OCI-LY3 (cell line): ENCODE results near the gene AKR1B1.

Experiments used
- H2AFZ ChIP-seq: fragments of 200-600, 300-600 bp; shearing (Covaris generic); 2 replicates; pipeline ENCODE4 v1.6.0; 2014; ENCODE audit warnings: antibody characterized with exemption, low read depth, low read length
- H3K27ac ChIP-seq: fragments of 200-600, 300-600 bp; sonication (generic); 2 replicates; pipeline ENCODE4 v1.5.1; 2014; ENCODE audit warnings: mild to moderate bottlenecking, low read length, moderate library complexity, mixed read lengths
- H3K27me3 ChIP-seq: fragments of 200-600, 300-600 bp; sonication (generic); 2 replicates; pipeline ENCODE4 v1.6.1; 2014; ENCODE audit warnings: low read depth, low read length, mixed read lengths
- H3K36me3 ChIP-seq: fragments of 200-600, 300-600 bp; sonication (generic); replicated peaks from 2 replicates; pipeline ENCODE3; 2014; ENCODE audit warnings: low read depth, low read length, mixed read lengths
- H3K4me1 ChIP-seq: fragments of 300-600, 200-600 bp; sonication (generic); 2 replicates; pipeline ENCODE4 v1.6.1; 2014; ENCODE audit warnings: low read length, mixed read lengths
- H3K4me2 ChIP-seq: fragments of 200-600, 300-600 bp; sonication (generic); 2 replicates; pipeline ENCODE4 v1.6.1; 2014; ENCODE audit warnings: low read length, mixed read lengths
- H3K4me3 ChIP-seq: fragments of 300-600, 200-600 bp; sonication (generic); 2 replicates; pipeline ENCODE4 v1.5.1; 2014; ENCODE audit warnings: antibody characterized with exemption, mild to moderate bottlenecking, low read length, moderate library complexity
- H3K79me2 ChIP-seq: fragments of 300-600, 200-600 bp; shearing (Covaris generic); 2 replicates; pipeline ENCODE4 v1.6.1; 2014; ENCODE audit warnings: mild to moderate bottlenecking, low read length, mixed read lengths
- H3K9ac ChIP-seq: fragments of 300-600, 200-600 bp; shearing (Covaris generic); 2 replicates; pipeline ENCODE4 v1.6.0; 2014; ENCODE audit warnings: mild to moderate bottlenecking, low read length, moderate library complexity
- H3K9me3 ChIP-seq: fragments of 200-600, 300-600 bp; shearing (Covaris generic); 2 replicates; pipeline ENCODE4 v1.6.1; 2014; ENCODE audit warnings: low read length, mixed read lengths; ENCODE audit not compliant: insufficient read depth
- H4K20me1 ChIP-seq: fragments of 200-600, 300-600 bp; sonication (generic); 2 replicates; pipeline ENCODE4 v1.6.1; 2016; ENCODE audit warnings: low read length, mixed read lengths; ENCODE audit not compliant: insufficient read depth
- CTCF ChIP-seq: fragments of 200-600, 300-600 bp; sonication (generic); IDR thresholded peaks from 2 replicates; pipeline ENCODE4 v1.5.1; 2014; ENCODE audit warnings: antibody characterized with exemption, low read length, low read depth
- EZH2phosphoT487 ChIP-seq: fragments of 200-600 bp; shearing (Covaris generic); IDR thresholded peaks from 2 replicates; pipeline ENCODE4 v1.6.1; 2018; ENCODE audit warnings: antibody characterized with exemption, mixed run types, low read depth

The AKR1B1 gene

GRCh38 chr7:134461916-134462315 is 3.0 kb upstream of the AKR1B1 start:
- H3K79me2 ChIP-seq = peaks cover 11% of the 10 kb centered on the region
- no peaks in the 10 kb centered on the region for H3K27me3 ChIP-seq
- no peaks in the 10 kb centered on the region for H4K20me1 ChIP-seq
- no peak overlapping the region for H2AFZ ChIP-seq
- H3K9me3 ChIP-seq = peaks cover 24% of the 10 kb centered on the region
- H3K27ac ChIP-seq = no peak overlapping the region
- no peak overlapping the region for H3K4me2 ChIP-seq
- H3K9ac ChIP-seq = no peak overlapping the region
- H3K4me1 ChIP-seq = peaks cover 17% of the 10 kb centered on the region
- H3K4me3 ChIP-seq = no peak overlapping the region
- peaks cover 6% of the 10 kb centered on the region for H3K36me3 ChIP-seq
- TF ChIP-seq EZH2phosphoT487 = no peak
- no peak for TF ChIP-seq CTCF

GRCh38 chr7:134459981-134460380 is 1.1 kb upstream of the AKR1B1 start:
- peaks cover 17% of the 10 kb centered on the region for H3K4me1 ChIP-seq
- peaks cover 8% of the 10 kb centered on the region for H3K36me3 ChIP-seq
- no peaks in the 10 kb centered on the region for H3K27me3 ChIP-seq
- no peak overlapping the region for H3K9ac ChIP-seq
- TF ChIP-seq EZH2phosphoT487 (no peak), CTCF (no peak)
- peak overlapping the region; percentile 98 for H2AFZ ChIP-seq
- H3K79me2 ChIP-seq = peaks cover 11% of the 10 kb centered on the region
- H3K4me2 ChIP-seq = peak overlapping the region; percentile 72
- no peak overlapping the region for H3K27ac ChIP-seq
- peaks cover 15% of the 10 kb centered on the region for H3K9me3 ChIP-seq
- H4K20me1 ChIP-seq = no peaks in the 10 kb centered on the region
- no peak overlapping the region for H3K4me3 ChIP-seq

GRCh38 chr7:134458341-134458805 is 527 bp downstream of the AKR1B1 start:
- peak overlapping the region; percentile 88 for H3K4me2 ChIP-seq
- no peaks in the 10 kb centered on the region for H3K27me3 ChIP-seq
- peaks cover 17% of the 10 kb centered on the region for H3K4me1 ChIP-seq
- H3K9ac ChIP-seq = peak overlapping the region; percentile 78
- 0 out of 2 replicates have a peak, but pooled peaks cover 1% of the 10 kb centered on the region for H3K9me3 ChIP-seq
- peak overlapping the region; percentile 94 for H3K4me3 ChIP-seq
- H2AFZ ChIP-seq = peak overlapping the region; percentile 98
- peaks cover 17% of the 10 kb centered on the region for H3K79me2 ChIP-seq
- peaks cover 5% of the 10 kb centered on the region for H3K36me3 ChIP-seq
- H3K27ac ChIP-seq = peak overlapping the region; percentile 34; the same call in 1 of the 2 replicates
- TF ChIP-seq EZH2phosphoT487 (no peak), CTCF (peak; percentile 51; the same call in 1 of the 2 replicates)
- H4K20me1 ChIP-seq = no peaks in the 10 kb centered on the region

GRCh38 chr7:134457210-134457609 is 1.7 kb downstream of the AKR1B1 start:
- Histone ChIP-seq H3K27ac (no peak overlapping the region), H3K9me3 (no peaks in the 10 kb centered on the region), H3K27me3 (no peaks in the 10 kb centered on the region), H3K4me2 (0 out of 2 replicates have a peak overlapping the region, but pooled peaks have one; percentile 88), H3K4me1 (peaks cover 17% of the 10 kb centered on the region), H3K36me3 (peaks cover 5% of the 10 kb centered on the region), H2AFZ (no peak overlapping the region), H3K4me3 (0 out of 2 replicates have a peak overlapping the region, but pooled peaks have one; percentile 94), H4K20me1 (no peaks in the 10 kb centered on the region), H3K9ac (no peak overlapping the region), H3K79me2 (peaks cover 26% of the 10 kb centered on the region)
- TF ChIP-seq CTCF (no peak), EZH2phosphoT487 (no peak)
